ENCODE measurements around the gene AGER.

AGER gene

GRCh38 chr6:32168350-32168749, 15.7 kb downstream of the AGER start:
- H3K4me3 ChIP-seq (ENCODE audit: low read depth, low read length): no peak overlapping the region
- no peak for TF ChIP-seq CTCF (IDR thresholded peaks at IDR 0.05; ENCODE audit: low read depth, low read length, missing control alignments)
- in situ Hi-C loops (cut with HindIII; ENCODE audit: low sequenced_read_pairs): no loop called here
- DNase-seq (ENCODE audit: low read depth): no peak

DNA sequence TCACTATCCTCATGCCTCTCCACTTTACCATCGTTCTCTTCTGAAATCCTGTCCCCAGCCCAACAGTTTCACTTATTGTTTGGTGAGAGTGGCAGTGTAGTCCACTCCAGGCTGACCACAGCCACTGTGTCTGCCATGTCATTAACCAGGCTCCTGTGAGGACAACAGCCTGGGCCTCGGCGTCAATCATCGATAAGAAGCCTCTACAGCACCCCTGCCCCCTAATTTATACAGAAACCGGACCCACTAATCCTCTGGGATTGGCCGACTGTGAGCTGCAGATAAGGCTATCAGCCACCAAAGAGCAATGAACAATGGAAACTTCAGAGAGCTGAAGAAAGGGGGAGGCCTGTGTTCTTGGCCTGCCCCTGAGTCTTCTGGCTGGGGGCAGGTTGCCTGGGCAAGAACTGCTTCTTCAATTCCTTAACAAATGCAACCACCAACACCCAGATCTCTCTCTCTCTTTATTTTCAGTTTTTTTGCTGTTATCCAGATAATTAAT, 16.2 kb downstream of the AGER start:
- no peak overlapping the region for H3K4me3 ChIP-seq (ENCODE audit: low read depth, low read length)
- no peak for TF ChIP-seq CTCF (IDR thresholded peaks at IDR 0.05; ENCODE audit: low read depth, low read length, missing control alignments)
- no peak for DNase-seq (ENCODE audit: low read depth)
- in situ Hi-C loops (cut with HindIII; ENCODE audit: low sequenced_read_pairs): no loop called here

- no peak overlapping the region for H3K4me3 ChIP-seq (ENCODE audit: low read depth, low read length)
- no peak for TF ChIP-seq CTCF (IDR thresholded peaks at IDR 0.05; ENCODE audit: low read depth, low read length, missing control alignments)
- in situ Hi-C loops (cut with HindIII; ENCODE audit: low sequenced_read_pairs): no loop called here
- DNase-seq (ENCODE audit: low read depth): no peak
Observed at GRCh38 chr6:32167154-32167760, 16.8 kb downstream of the AGER start.

DNA sequence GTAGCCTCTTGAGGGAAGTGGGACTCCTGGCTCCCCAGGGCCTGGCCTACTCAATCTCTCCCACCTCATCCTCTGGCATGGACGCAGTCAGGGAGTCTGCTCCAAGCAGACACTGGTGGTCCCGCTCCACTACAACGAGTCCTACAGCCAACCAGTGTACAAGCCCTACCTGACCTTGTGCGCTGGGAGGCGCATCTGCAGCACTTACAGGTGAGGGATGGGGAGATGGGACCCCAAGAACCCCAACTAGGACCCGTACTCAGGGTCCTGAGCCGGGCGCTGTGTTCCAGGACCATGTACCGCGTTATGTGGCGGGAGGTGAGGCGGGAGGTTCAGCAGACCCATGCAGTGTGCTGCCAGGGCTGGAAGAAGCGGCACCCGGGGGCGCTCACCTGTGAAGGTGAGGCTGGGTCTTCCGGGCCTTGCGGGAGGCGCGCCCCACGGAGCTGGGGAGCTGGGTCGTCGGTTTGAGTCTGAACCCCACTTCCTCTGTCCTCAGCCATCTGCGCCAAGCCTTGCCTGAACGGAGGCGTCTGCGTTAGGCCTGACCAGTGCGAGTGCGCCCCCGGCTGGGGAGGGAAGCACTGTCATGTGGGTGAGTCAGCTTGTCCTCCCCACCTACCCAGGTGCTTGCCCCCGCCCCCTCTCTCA, 17.5 kb downstream of the AGER start:
- no peak for DNase-seq (ENCODE audit: low read depth)
- in situ Hi-C loops (cut with HindIII; ENCODE audit: low sequenced_read_pairs): no loop called here
- no peak for TF ChIP-seq CTCF (IDR thresholded peaks at IDR 0.05; ENCODE audit: low read depth, low read length, missing control alignments)
- no peak overlapping the region for H3K4me3 ChIP-seq (ENCODE audit: low read depth, low read length)

GRCh38 chr6:32164295-32164694, 19.8 kb downstream of the AGER start, which contains the start of gene EGFL8:
TSS of gene EGFL8 (plus strand) at chr6:32164595. CDS start at chr6:32166166, 1,571 bp downstream.
- in situ Hi-C loops (cut with HindIII; ENCODE audit: low sequenced_read_pairs): no loop called here
- TF ChIP-seq CTCF (IDR thresholded peaks at IDR 0.05; ENCODE audit: low read depth, low read length, missing control alignments): no peak
- H3K4me3 ChIP-seq (ENCODE audit: low read depth, low read length): no peak within 1 kb of the TSS
- no peak for DNase-seq (ENCODE audit: low read depth)

DNA sequence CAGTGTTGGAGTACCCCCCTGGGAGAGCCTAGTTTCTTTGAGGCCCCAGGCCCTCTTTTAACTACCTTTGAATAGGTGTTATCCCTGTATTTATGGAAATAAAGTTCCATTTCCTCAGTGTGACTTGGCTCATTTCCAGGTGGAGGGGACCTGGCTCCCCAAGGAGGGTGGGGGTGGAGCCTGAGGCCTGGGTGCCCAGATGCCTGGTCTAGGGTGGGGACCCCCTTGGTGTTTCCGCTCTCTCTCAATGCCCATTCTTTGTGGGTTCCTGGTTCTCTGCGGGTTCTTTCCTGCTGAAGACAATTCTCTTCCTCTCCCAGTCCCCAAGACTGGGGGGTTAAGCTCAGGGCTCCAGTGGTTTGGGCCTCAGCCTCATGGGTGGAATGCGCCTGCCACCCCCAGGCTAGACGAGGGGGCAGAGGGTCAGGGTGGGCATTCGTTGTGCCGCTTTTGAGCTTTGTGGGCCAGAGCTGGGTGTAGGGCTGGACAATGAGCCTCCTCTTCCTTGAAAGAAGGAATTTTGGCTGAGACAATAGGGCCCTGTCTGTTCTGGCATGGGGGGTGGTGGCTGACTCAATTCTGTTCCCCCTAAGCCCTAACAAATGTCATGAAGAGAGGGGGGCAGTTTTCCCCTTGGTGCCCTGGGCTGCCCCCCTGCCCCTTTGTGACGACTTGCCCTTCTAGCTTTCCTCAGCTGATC, 20.3 kb downstream of the AGER start:
- H3K4me3 ChIP-seq (ENCODE audit: low read depth, low read length): no peak overlapping the region
- in situ Hi-C loops (cut with HindIII; ENCODE audit: low sequenced_read_pairs): no loop called here
- no peak for TF ChIP-seq CTCF (IDR thresholded peaks at IDR 0.05; ENCODE audit: low read depth, low read length, missing control alignments)
- no peak for DNase-seq (ENCODE audit: low read depth)

All from astrocyte of the cerebellum (primary cell).